ENCODE data around the gene ZMAT5.

GRCh38 chr22:29797351-29797750 lies 30.5 kb upstream of the ZMAT5 start:
- TF ChIP-seq CTCF (IDR thresholded peaks at IDR 0.05; ENCODE audit: low read length): no peak
- TF ChIP-seq EZH2 (IDR thresholded peaks at IDR 0.05; ENCODE audit: borderline replicate concordance, low read length): no peak

Measured in OCI-LY1 (cell line).